Spleen (tissue), 11 donors: ENCODE data around the gene TMEM167B. TPM values are rescaled to one million over a fixed set of nuclear protein-coding genes. Genes with fewer than 3 reads are reported as not detected.

Experiments used
- DNase-seq: peaks from one replicate; pipeline ENCODE4 v3.0.0-alpha.2; 2020
- H3K27ac ChIP-seq, 8 donors: fragments of 200-600 bp; sonication (generic) in 7 of 8; 1 replicate in 4 of 8; 2 replicates in 4 of 8; pipeline versions ENCODE4 v1.5.0 to v1.8.0; 2016 to 2021; ENCODE audit warnings: inconsistent platforms in 4 of 8, mild to moderate bottlenecking in 4 of 8, moderate library complexity in 1 of 8
- H3K27me3 ChIP-seq, 7 donors: fragments of 200-600 bp; sonication (generic) in 6 of 7; replicated peaks in 1 of 7; 1 replicate in 4 of 7; 2 replicates in 3 of 7; pipeline versions ENCODE4 v1.5.0 to v1.8.0; 2016 to 2021; ENCODE audit warnings: inconsistent platforms in 3 of 7, mild to moderate bottlenecking in 1 of 7
- H3K36me3 ChIP-seq, 6 donors: fragments of 200-600 bp; sonication (generic) in 5 of 6; 1 replicate in 4 of 6; 2 replicates in 2 of 6; pipeline versions ENCODE4 v1.5.0 to v1.8.0; 2016 to 2021; ENCODE audit warnings: inconsistent platforms in 2 of 6
- H3K4me1 ChIP-seq, 6 donors: fragments of 200-600 bp; sonication (generic) in 5 of 6; 1 replicate in 3 of 6; 2 replicates in 3 of 6; pipeline versions ENCODE4 v1.5.0 to v1.8.0; 2016 to 2021; ENCODE audit warnings: inconsistent platforms in 3 of 6
- H3K4me3 ChIP-seq, 8 donors: fragments of 200-600 bp; sonication (generic) in 7 of 8; 1 replicate in 4 of 8; 2 replicates in 4 of 8; pipeline versions ENCODE4 v1.5.0 to v1.8.0; 2016 to 2021; ENCODE audit warnings: inconsistent platforms in 4 of 8, mild to moderate bottlenecking in 4 of 8, moderate library complexity in 2 of 8
- H3K9me3 ChIP-seq, 8 donors: fragments of 200-600 bp; sonication (generic) in 7 of 8; 1 replicate in 4 of 8; 2 replicates in 4 of 8; pipeline versions ENCODE4 v1.5.0 to v1.8.0; 2016 to 2021; ENCODE audit warnings: inconsistent platforms in 4 of 8
- POLR2A ChIP-seq, 3 donors: fragments of 450-650 bp; IDR thresholded peaks; one replicate each; pipeline ENCODE4 v1.5.1; 2017; ENCODE audit warnings: antibody characterized with exemption in 3 of 3, mild to moderate bottlenecking in 1 of 3
- POLR2AphosphoS5 ChIP-seq, 3 donors: sonication (generic); formaldehyde crosslinking; IDR thresholded peaks; one replicate each; pipeline ENCODE4 v1.5.1; 2017; ENCODE audit warnings: antibody characterized with exemption in 3 of 3
- WGBS, 5 donors: extraction: QIAGEN DNeasy Blood & Tissue Kit in 3 of 5; methylation state at CpG; one replicate each; pipeline versions ENCODE4 v1.1.5 to v1.1.7; 2013 to 2018; 5-methylcytosine and 5-hydroxymethylcytosine counted together
- intact Hi-C: fragments of 100-400 bp; cut with DNase I; formaldehyde crosslinking; loops from one replicate; pipeline ENCODE4 v1.15.0; 2023; ENCODE audit warnings: low total_unique reads
- polyA plus RNA-seq, 3 donors: library from polyadenylated mRNA; stranded (reverse); fragments of 200-250 nt; gene quantifications; one replicate each; pipeline ENCODE4 v1.2.1, GENCODE V29; 2013
- total RNA-seq, 7 donors: library from RNA; depleted of rRNA in 3 of 7; stranded (reverse); fragments of >200 nt in 3 of 7; fragmentation: NEBNext Ultra II Directional in 4 of 7; extraction: Animal tissue kit (Norgen Biotek cat#: 25700) in 4 of 7; gene quantifications; one replicate each; pipeline versions ENCODE4 v1.1.0 to v1.2.1, GENCODE V29; 2016 to 2021
- TF ChIP-seq, protein P1 (sequence below), 11 experiments: fragments of 200-600 bp in 7 of 11; fragments of 450-650 bp in 4 of 11; sonication (generic) in 4 of 11; IDR thresholded peaks in 8 of 11; conservative IDR thresholded peaks in 3 of 11; 1 replicate in 7 of 11; 2 replicates in 4 of 11; pipeline versions ENCODE4 v1.4.0 to v1.8.0; 2016 to 2021; ENCODE audit warnings: antibody characterized with exemption in 11 of 11, inconsistent platforms in 4 of 11, mild to moderate bottlenecking in 1 of 11
- donor health status: healthy with polysubstance abuse.
- donor health status: DM: no; HTN: no; CAD: no; lungs with moderate emphysema.
- donor health status: DM: no; HTN: no; CAD: no.
- donor health status: Bipolar disorder and iron deficiency.
- donor health status: healthy.
- donor health status: DM: no; HTN: no; CAD: no.
- donor health status: DM: yes; HTN: yes; CAD: no.

Gene TMEM167B
- total and polyA plus RNA-seq, 10 donors = 19.1 to 48.2 (median 31.4) TPM

DNA sequence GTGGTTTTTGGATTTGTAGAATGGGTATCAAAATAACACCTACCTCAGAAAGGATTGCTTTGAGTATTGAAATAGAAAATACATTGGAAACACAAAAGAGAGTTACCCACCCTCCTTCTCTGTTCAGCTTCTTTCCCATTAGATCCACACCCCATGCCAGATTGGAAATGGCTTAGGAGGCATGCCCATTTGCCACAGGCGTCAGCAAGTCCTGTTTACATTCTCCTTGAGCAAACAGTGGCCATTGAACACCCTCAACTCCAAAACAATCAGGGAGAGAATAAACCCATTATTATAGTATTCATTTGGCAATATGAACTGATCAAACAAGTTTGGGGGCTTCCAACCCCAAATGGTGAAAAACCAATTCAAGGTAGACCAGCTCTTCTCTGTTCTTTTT, 25.7 kb downstream of the TMEM167B start:
- no peak for DNase-seq
- Histone ChIP-seq H3K27me3 (peaks cover 0 to 46% (median 25%) of the 10 kb centered on the region in 7 donors), H3K27ac (no peak overlapping the region), H3K36me3 (no peaks in the 10 kb centered on the region), H3K9me3 (no peaks in the 10 kb centered on the region), H3K4me3 (no peak overlapping the region), H3K4me1 (peaks cover 9 to 35% (median 28%) of the 10 kb centered on the region in 6 donors)
- intact Hi-C loops = no loop called here
- 78 to 91% (median 83%) methylated on average over 1 of the region's 1 CpG for WGBS, 5 donors
- no peak for TF ChIP-seq POLR2A (IDR thresholded peaks at IDR 0.05)
- TF ChIP-seq, protein P1, sequence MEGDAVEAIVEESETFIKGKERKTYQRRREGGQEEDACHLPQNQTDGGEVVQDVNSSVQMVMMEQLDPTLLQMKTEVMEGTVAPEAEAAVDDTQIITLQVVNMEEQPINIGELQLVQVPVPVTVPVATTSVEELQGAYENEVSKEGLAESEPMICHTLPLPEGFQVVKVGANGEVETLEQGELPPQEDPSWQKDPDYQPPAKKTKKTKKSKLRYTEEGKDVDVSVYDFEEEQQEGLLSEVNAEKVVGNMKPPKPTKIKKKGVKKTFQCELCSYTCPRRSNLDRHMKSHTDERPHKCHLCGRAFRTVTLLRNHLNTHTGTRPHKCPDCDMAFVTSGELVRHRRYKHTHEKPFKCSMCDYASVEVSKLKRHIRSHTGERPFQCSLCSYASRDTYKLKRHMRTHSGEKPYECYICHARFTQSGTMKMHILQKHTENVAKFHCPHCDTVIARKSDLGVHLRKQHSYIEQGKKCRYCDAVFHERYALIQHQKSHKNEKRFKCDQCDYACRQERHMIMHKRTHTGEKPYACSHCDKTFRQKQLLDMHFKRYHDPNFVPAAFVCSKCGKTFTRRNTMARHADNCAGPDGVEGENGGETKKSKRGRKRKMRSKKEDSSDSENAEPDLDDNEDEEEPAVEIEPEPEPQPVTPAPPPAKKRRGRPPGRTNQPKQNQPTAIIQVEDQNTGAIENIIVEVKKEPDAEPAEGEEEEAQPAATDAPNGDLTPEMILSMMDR (IDR thresholded peaks at IDR 0.05 in 8 of 11, conservative IDR thresholded peaks at IDR 0.05 in 3 of 11) = no peak
- no peak for TF ChIP-seq POLR2AphosphoS5 (IDR thresholded peaks at IDR 0.05)

DNA sequence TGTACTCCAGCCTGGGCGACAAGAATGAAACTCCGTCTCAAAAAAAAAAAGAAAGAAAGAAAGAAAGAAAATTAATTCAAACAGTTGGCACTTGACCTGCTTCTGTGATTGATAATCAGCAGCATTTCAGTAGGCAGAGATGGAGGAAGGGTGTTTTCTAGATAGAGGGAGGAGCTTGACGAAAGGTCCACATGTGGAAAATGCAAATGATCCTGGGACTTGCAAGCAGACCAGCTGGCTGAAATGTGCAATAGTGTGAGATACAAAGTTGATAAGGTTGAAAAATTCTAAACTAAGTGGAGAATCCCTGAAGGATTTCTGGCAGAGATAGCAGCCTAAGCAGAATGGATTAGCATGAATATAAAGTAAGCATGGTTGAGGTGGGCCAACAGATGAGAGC, 27.5 kb downstream of the TMEM167B start:
- Histone ChIP-seq H3K27ac (no peak overlapping the region), H3K36me3 (no peaks in the 10 kb centered on the region), H3K4me3 (no peak overlapping the region), H3K27me3 (peaks cover 0 to 46% (median 25%) of the 10 kb centered on the region in 7 donors), H3K9me3 (no peaks in the 10 kb centered on the region), H3K4me1 (peaks cover 4 to 17% (median 15%) of the 10 kb centered on the region in 6 donors)
- intact Hi-C loops = no loop called here
- WGBS, 5 donors = 78 to 86% (median 81%) methylated on average over 3 of the region's 3 CpGs
- no peak for DNase-seq
- TF ChIP-seq POLR2A (IDR thresholded peaks at IDR 0.05) = no peak
- no peak for TF ChIP-seq POLR2AphosphoS5 (IDR thresholded peaks at IDR 0.05)
- TF ChIP-seq, protein P1 (IDR thresholded peaks at IDR 0.05 in 8 of 11, conservative IDR thresholded peaks at IDR 0.05 in 3 of 11) = no peak

DNA sequence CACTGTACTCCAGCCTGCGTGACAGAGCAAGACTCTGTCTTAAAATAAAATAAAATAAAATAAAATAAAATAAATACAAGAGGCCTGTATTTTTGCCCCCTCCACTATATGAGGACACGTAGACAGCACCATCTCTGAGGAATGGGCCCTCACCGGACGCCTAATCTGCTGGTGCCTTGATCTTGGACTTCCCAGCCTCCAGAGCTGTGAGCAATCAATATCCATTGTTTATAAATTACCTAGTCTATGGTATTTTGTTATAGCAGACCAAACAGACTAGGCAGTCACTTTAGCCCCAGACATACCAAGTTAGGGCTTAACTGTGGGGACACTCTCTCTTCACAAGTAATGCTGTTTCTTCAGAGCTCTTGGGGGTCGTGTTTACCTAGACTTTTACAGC, 29.8 kb downstream of the TMEM167B start:
- intact Hi-C loops = no loop called here
- Histone ChIP-seq H3K27me3 (peaks cover 0 to 25% (median 5%) of the 10 kb centered on the region in 7 donors), H3K4me3 (no peak overlapping the region), H3K36me3 (no peaks in the 10 kb centered on the region), H3K27ac (no peak overlapping the region), H3K4me1 (no peaks in the 10 kb centered on the region), H3K9me3 (no peaks in the 10 kb centered on the region)
- WGBS, 5 donors = 90 to 94% (median 94%) methylated on average over 5 of the region's 5 CpGs
- no peak for DNase-seq
- TF ChIP-seq POLR2AphosphoS5 (IDR thresholded peaks at IDR 0.05) = no peak

DNA sequence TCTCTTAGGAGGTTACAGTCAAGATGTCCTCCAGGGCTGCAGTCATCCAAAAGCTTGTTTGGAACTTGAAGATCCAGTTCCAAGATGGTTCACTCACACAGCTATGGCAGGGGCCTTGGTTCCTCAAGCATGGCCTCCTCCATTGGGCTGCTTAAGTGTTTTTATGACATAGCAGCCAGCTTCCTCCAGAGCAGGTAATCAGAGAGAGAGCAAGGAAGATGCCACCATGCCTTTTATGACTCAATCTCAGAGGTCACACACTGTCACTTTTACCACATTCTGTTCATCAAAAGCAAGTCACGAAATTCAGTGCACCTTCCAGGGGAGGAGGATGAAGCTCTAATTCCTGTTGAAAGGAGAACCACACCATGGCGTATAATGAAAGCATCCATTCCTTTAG, 40.5 kb downstream of the TMEM167B start:
- no peak for DNase-seq
- Histone ChIP-seq H3K9me3 (no peaks in the 10 kb centered on the region), H3K36me3 (no peaks in the 10 kb centered on the region), H3K27me3 (no peaks in the 10 kb centered on the region), H3K27ac (no peak overlapping the region), H3K4me1 (peaks cover 0 to 22% (median 15%) of the 10 kb centered on the region in 6 donors), H3K4me3 (no peak overlapping the region)
- intact Hi-C loops = no loop called here
- WGBS, 5 donors = 77 to 94% (median 89%) methylated on average over 2 of the region's 2 CpGs
- TF ChIP-seq, protein P1 (IDR thresholded peaks at IDR 0.05 in 8 of 11, conservative IDR thresholded peaks at IDR 0.05 in 3 of 11) = no peak
- TF ChIP-seq POLR2A (IDR thresholded peaks at IDR 0.05) = no peak
- TF ChIP-seq POLR2AphosphoS5 (IDR thresholded peaks at IDR 0.05) = no peak

DNA sequence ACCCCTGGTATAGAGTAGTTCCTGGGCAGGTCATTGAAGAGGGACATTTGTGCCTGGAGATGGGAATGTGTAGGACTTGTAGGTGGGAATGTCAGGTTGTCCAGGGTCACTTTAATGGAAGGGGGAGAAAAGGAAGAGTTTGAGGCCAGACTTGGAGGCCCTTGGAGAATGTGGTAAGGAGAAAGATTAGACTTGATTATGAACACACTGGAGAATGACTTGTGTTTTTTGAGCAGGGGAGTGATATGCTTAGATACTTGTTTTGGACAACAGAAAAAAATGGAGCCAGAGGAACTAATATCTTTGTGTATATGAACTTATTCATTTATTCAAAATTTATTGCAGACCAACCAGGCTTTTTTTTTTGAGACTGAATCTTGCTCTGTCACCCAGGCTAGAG, 41.2 kb downstream of the TMEM167B start:
- intact Hi-C loops = no loop called here
- no peaks in the 10 kb centered on the region for H3K9me3 ChIP-seq

More for the DNA sequence above, 41.2 kb downstream of the TMEM167B start:
- TF ChIP-seq, protein P1 (IDR thresholded peaks at IDR 0.05 in 8 of 11, conservative IDR thresholded peaks at IDR 0.05 in 3 of 11) = no peak
- TF ChIP-seq POLR2A (IDR thresholded peaks at IDR 0.05) (no peak), POLR2AphosphoS5 (IDR thresholded peaks at IDR 0.05) (no peak)
- Histone ChIP-seq H3K36me3 (no peaks in the 10 kb centered on the region), H3K27me3 (no peaks in the 10 kb centered on the region), H3K4me3 (no peak overlapping the region), H3K4me1 (peaks cover 0 to 22% (median 15%) of the 10 kb centered on the region in 6 donors), H3K27ac (no peak overlapping the region)
- no peak for DNase-seq
